Measurements from ENCODE around the gene FANCC.

Gene FANCC

DNA sequence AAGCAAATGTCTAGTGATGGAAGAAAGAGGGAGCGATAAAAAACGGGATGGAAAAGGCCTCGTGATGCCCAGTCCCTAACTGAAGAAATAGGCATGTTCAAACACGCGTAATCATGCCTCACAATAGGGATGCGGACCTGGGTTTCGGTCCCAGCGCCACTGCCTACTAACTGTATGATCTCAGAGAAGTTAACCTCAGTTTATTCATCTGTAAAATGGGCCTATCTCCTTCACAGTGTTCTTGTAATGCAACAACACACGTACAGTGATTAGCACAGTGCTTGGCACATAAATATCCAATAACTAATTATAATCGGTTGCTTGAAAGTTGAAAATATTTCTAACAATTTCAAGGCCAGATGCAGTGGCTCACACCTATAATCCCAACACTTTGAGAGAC lies 181.8 kb downstream of the FANCC start:
- Histone ChIP-seq H3K9ac (ENCODE audit: low read length) (no peak overlapping the region), H3K4me1 (ENCODE audit: insufficient read depth, low read length) (peaks cover 8% of the 10 kb centered on the region), H3K9me3 (ENCODE audit: low read length) (no peaks in the 10 kb centered on the region), H3K36me3 (ENCODE audit: insufficient read depth, low read length) (no peaks in the 10 kb centered on the region), H3K4me3 (ENCODE audit: low read depth in 1 of 2, low read length in 2 of 2) (no peak overlapping the region), H3K27me3 (ENCODE audit: control insufficient read depth in 1 of 2, insufficient read depth in 2 of 2, low read length in 2 of 2) (no peaks in the 10 kb centered on the region), H3K27ac (ENCODE audit: low read depth, low read length) (no peak overlapping the region)

DNA sequence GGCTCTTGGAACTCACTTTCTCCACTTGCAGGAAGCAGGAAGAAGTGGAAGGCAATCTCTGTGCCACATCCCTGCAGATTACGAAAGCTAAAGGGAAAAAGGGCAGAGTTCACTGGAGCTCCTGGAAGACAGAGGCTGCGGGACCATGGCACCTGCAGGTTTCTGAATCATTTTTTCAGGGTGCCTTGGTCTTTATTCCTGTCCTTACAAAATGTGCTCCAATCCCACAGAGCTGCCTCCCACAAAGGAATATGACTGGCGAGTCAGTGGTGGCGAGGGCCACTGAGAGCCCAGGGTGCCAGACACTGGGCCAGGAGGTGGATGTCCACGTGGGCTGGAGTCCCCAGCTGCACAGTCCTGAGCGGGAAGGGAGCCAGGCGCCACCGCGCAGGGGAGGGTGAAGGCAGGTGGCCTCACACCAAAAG lies 183.0 kb downstream of the FANCC start:
- Histone ChIP-seq H3K36me3 (ENCODE audit: insufficient read depth, low read length) (no peaks in the 10 kb centered on the region), H3K27me3 (ENCODE audit: control insufficient read depth in 1 of 2, insufficient read depth in 2 of 2, low read length in 2 of 2) (no peaks in the 10 kb centered on the region), H3K9ac (ENCODE audit: low read length) (no peak overlapping the region), H3K4me3 (ENCODE audit: low read depth in 1 of 2, low read length in 2 of 2) (no peak overlapping the region), H3K9me3 (ENCODE audit: low read length) (no peaks in the 10 kb centered on the region), H3K27ac (ENCODE audit: low read depth, low read length) (no peak overlapping the region), H3K4me1 (ENCODE audit: insufficient read depth, low read length) (peaks cover 8% of the 10 kb centered on the region)

GRCh38 chr9:95133325-95133705 lies 184.2 kb downstream of the FANCC start:
- H3K27ac ChIP-seq (ENCODE audit: low read depth, low read length), result no peak overlapping the region

GRCh38 chr9:95132366-95133324 lies 184.9 kb downstream of the FANCC start:
- H3K36me3 ChIP-seq (ENCODE audit: insufficient read depth, low read length), result no peaks in the 10 kb centered on the region
- H3K27me3 ChIP-seq (ENCODE audit: control insufficient read depth in 1 of 2, insufficient read depth in 2 of 2, low read length in 2 of 2), result no peaks in the 10 kb centered on the region
- no peak overlapping the region for H3K9ac ChIP-seq (ENCODE audit: low read length)
- no peak overlapping the region for H3K27ac ChIP-seq (ENCODE audit: low read depth, low read length)
- H3K9me3 ChIP-seq (ENCODE audit: low read length), result no peaks in the 10 kb centered on the region
- peaks cover 11% of the 10 kb centered on the region for H3K4me1 ChIP-seq (ENCODE audit: insufficient read depth, low read length)
- H3K4me3 ChIP-seq (ENCODE audit: low read depth in 1 of 2, low read length in 2 of 2), result no peak overlapping the region

More at GRCh38 chr9:95133325-95133705, 184.2 kb downstream of the FANCC start:
- Histone ChIP-seq H3K36me3 (ENCODE audit: insufficient read depth, low read length) (no peaks in the 10 kb centered on the region), H3K27me3 (ENCODE audit: control insufficient read depth in 1 of 2, insufficient read depth in 2 of 2, low read length in 2 of 2) (no peaks in the 10 kb centered on the region), H3K9me3 (ENCODE audit: low read length) (no peaks in the 10 kb centered on the region), H3K9ac (ENCODE audit: low read length) (no peak overlapping the region), H3K4me1 (ENCODE audit: insufficient read depth, low read length) (peaks cover 8% of the 10 kb centered on the region), H3K4me3 (ENCODE audit: low read depth in 1 of 2, low read length in 2 of 2) (no peak overlapping the region)

GRCh38 chr9:95131023-95131943 lies 186.2 kb downstream of the FANCC start:
- Histone ChIP-seq H3K27me3 (ENCODE audit: control insufficient read depth in 1 of 2, insufficient read depth in 2 of 2, low read length in 2 of 2) (no peaks in the 10 kb centered on the region), H3K4me1 (ENCODE audit: insufficient read depth, low read length) (peaks cover 17% of the 10 kb centered on the region), H3K9ac (ENCODE audit: low read length) (no peak overlapping the region), H3K4me3 (ENCODE audit: low read depth in 1 of 2, low read length in 2 of 2) (no peak overlapping the region), H3K27ac (ENCODE audit: low read depth, low read length) (no peak overlapping the region), H3K9me3 (ENCODE audit: low read length) (no peaks in the 10 kb centered on the region), H3K36me3 (ENCODE audit: insufficient read depth, low read length) (no peaks in the 10 kb centered on the region)

- no peaks in the 10 kb centered on the region for H3K36me3 ChIP-seq (ENCODE audit: insufficient read depth, low read length)
- no peaks in the 10 kb centered on the region for H3K27me3 ChIP-seq (ENCODE audit: control insufficient read depth in 1 of 2, insufficient read depth in 2 of 2, low read length in 2 of 2)
- H3K4me1 ChIP-seq (ENCODE audit: insufficient read depth, low read length), result peaks cover 17% of the 10 kb centered on the region
- no peaks in the 10 kb centered on the region for H3K9me3 ChIP-seq (ENCODE audit: low read length)
- no peak overlapping the region for H3K27ac ChIP-seq (ENCODE audit: low read depth, low read length)
- H3K4me3 ChIP-seq (ENCODE audit: low read depth in 1 of 2, low read length in 2 of 2), result no peak overlapping the region
- no peak overlapping the region for H3K9ac ChIP-seq (ENCODE audit: low read length)
These were observed 187.0 kb downstream of the FANCC start for GRCh38 chr9:95130484-95130883.

GRCh38 chr9:95129476-95130291 lies 187.8 kb downstream of the FANCC start:
- Histone ChIP-seq H3K4me1 (ENCODE audit: insufficient read depth, low read length) (peaks cover 17% of the 10 kb centered on the region), H3K9me3 (ENCODE audit: low read length) (no peaks in the 10 kb centered on the region), H3K27ac (ENCODE audit: low read depth, low read length) (no peak overlapping the region), H3K36me3 (ENCODE audit: insufficient read depth, low read length) (no peaks in the 10 kb centered on the region), H3K4me3 (ENCODE audit: low read depth in 1 of 2, low read length in 2 of 2) (no peak overlapping the region), H3K27me3 (ENCODE audit: control insufficient read depth in 1 of 2, insufficient read depth in 2 of 2, low read length in 2 of 2) (no peaks in the 10 kb centered on the region), H3K9ac (ENCODE audit: low read length) (no peak overlapping the region)

DNA sequence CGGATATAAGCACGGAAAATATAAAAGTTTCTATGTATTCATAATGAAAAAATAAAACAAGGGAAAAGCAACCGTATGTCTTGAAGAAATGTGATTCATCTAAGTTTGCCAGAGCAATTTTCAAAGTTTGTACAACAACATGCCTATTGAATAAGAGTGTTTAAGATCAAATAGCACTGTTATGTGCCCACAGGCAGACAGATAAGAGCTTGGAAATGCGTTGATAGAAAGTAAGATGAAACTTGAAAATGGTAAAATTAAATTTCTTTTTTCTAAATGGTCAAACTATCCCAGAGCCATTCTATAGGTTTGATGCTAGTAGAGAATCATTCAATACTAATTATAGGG lies 189.4 kb downstream of the FANCC start:
- H3K4me3 ChIP-seq (ENCODE audit: low read depth in 1 of 2, low read length in 2 of 2), result no peak overlapping the region
- no peaks in the 10 kb centered on the region for H3K27me3 ChIP-seq (ENCODE audit: control insufficient read depth in 1 of 2, insufficient read depth in 2 of 2, low read length in 2 of 2)
- H3K27ac ChIP-seq (ENCODE audit: low read depth, low read length), result no peak overlapping the region
- H3K9me3 ChIP-seq (ENCODE audit: low read length), result no peaks in the 10 kb centered on the region
- peaks cover 17% of the 10 kb centered on the region for H3K4me1 ChIP-seq (ENCODE audit: insufficient read depth, low read length)
- H3K9ac ChIP-seq (ENCODE audit: low read length), result no peak overlapping the region
- no peaks in the 10 kb centered on the region for H3K36me3 ChIP-seq (ENCODE audit: insufficient read depth, low read length)

- Histone ChIP-seq H3K9ac (ENCODE audit: low read length) (no peak overlapping the region), H3K27me3 (ENCODE audit: control insufficient read depth in 1 of 2, insufficient read depth in 2 of 2, low read length in 2 of 2) (no peaks in the 10 kb centered on the region), H3K9me3 (ENCODE audit: low read length) (no peaks in the 10 kb centered on the region), H3K27ac (ENCODE audit: low read depth, low read length) (no peak overlapping the region), H3K4me3 (ENCODE audit: low read depth in 1 of 2, low read length in 2 of 2) (peak overlapping the region; percentile 41 to 46), H3K36me3 (ENCODE audit: insufficient read depth, low read length) (no peaks in the 10 kb centered on the region), H3K4me1 (ENCODE audit: insufficient read depth, low read length) (peaks cover 17% of the 10 kb centered on the region)
These were observed 190.0 kb downstream of the FANCC start for GRCh38 chr9:95127249-95128176.

GRCh38 chr9:95126739-95127138 lies 190.8 kb downstream of the FANCC start:
- H3K36me3 ChIP-seq (ENCODE audit: insufficient read depth, low read length), result no peaks in the 10 kb centered on the region
- H3K9ac ChIP-seq (ENCODE audit: low read length), result no peak overlapping the region
- H3K27me3 ChIP-seq (ENCODE audit: control insufficient read depth in 1 of 2, insufficient read depth in 2 of 2, low read length in 2 of 2), result no peaks in the 10 kb centered on the region
- no peak overlapping the region for H3K27ac ChIP-seq (ENCODE audit: low read depth, low read length)
- H3K9me3 ChIP-seq (ENCODE audit: low read length), result no peaks in the 10 kb centered on the region
- peaks cover 17% of the 10 kb centered on the region for H3K4me1 ChIP-seq (ENCODE audit: insufficient read depth, low read length)
- H3K4me3 ChIP-seq (ENCODE audit: low read depth in 1 of 2, low read length in 2 of 2), result peak overlapping the region in 1 of 2 donors; percentile 41
